ENCODE measurements around the gene CHST3. TPM values are rescaled to one million over a fixed set of nuclear protein-coding genes. Genes with fewer than 3 reads are reported as not detected.

The CHST3 gene
- total RNA-seq, 1 donor: 43.1 TPM

DNA sequence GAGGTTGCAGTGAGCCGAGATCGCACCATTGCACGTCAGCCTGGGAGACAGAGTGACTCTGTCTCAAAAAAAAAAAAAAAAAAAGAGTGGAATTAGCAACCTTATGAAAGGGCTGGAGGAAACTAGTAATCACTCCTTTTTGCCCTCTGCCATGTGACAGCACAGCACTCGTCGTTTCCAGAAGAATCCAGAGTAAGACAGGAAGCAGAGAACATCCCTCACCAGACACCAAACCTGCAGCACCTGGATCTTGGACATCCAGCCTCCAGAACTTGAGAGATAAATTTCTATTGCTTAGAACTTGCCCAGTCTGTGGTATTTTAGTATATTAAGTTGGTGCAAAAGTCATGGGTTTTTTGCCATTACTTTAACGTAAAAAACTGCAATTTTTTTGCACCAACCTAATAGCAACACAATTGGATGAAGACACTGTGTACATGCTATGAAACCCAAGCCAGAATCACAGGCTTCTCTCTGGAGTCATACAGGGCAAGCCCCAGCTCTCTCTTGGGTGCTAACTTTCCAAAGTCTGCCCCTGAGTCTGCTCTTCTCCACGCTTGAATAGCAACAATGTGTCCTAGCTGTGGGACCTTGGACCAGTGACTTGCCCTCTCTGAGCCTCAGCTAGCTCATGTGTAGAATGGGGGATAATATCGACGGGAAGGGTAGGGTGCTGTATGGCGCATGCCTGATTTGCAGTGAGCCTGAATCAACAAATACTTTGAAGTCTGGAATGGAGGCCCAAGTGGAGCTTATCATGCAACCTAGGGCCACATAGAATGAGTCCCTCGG, 55.1 kb downstream of the CHST3 start:
- Histone ChIP-seq H2AFZ (ENCODE audit: low read length) (no peak overlapping the region), H3K4me1 (ENCODE audit: insufficient read depth, low read length) (peaks cover 7% of the 10 kb centered on the region), H3K36me3 (ENCODE audit: insufficient read depth, low read length) (no peaks in the 10 kb centered on the region), H3K4me2 (ENCODE audit: insufficient read depth, low read length) (no peak overlapping the region), H4K20me1 (ENCODE audit: insufficient read depth, low read length) (no peaks in the 10 kb centered on the region), H3K79me2 (ENCODE audit: insufficient read depth, low read length) (no peaks in the 10 kb centered on the region), H3K9me3 (ENCODE audit: low read depth, low read length) (no peaks in the 10 kb centered on the region), H3K27ac (ENCODE audit: low read depth, low read length) (no peak overlapping the region), H3K27me3 (ENCODE audit: insufficient read depth, low read length) (no peaks in the 10 kb centered on the region), H3K4me3 (ENCODE audit: insufficient read depth, low read length) (no peak overlapping the region)
- peak; percentile 25 for DNase-seq (ENCODE audit: insufficient read length, low spot score, missing footprints)
- no peak for TF ChIP-seq CTCF (IDR thresholded peaks at IDR 0.05; ENCODE audit: extremely low read depth, low read depth, low read length)

- H4K20me1 ChIP-seq (ENCODE audit: insufficient read depth, low read length): no peaks in the 10 kb centered on the region
- no peaks in the 10 kb centered on the region for H3K36me3 ChIP-seq (ENCODE audit: insufficient read depth, low read length)
- TF ChIP-seq CTCF (IDR thresholded peaks at IDR 0.05; ENCODE audit: extremely low read depth, low read depth, low read length): no peak
- no peaks in the 10 kb centered on the region for H3K27me3 ChIP-seq (ENCODE audit: insufficient read depth, low read length)
- H3K27ac ChIP-seq (ENCODE audit: low read depth, low read length): no peak overlapping the region
- DNase-seq (ENCODE audit: insufficient read length, low spot score, missing footprints): peak; percentile 18
- no peak overlapping the region for H2AFZ ChIP-seq (ENCODE audit: low read length)
- no peaks in the 10 kb centered on the region for H3K79me2 ChIP-seq (ENCODE audit: insufficient read depth, low read length)
- H3K9me3 ChIP-seq (ENCODE audit: low read depth, low read length): no peaks in the 10 kb centered on the region
- no peak overlapping the region for H3K4me3 ChIP-seq (ENCODE audit: insufficient read depth, low read length)
- H3K4me1 ChIP-seq (ENCODE audit: insufficient read depth, low read length): peaks cover 7% of the 10 kb centered on the region
- no peak overlapping the region for H3K4me2 ChIP-seq (ENCODE audit: insufficient read depth, low read length)
Measured at GRCh38 chr10:72020914-72021809, 57.0 kb downstream of the CHST3 start.

- Histone ChIP-seq H3K27me3 (ENCODE audit: insufficient read depth, low read length) (no peaks in the 10 kb centered on the region), H3K4me2 (ENCODE audit: insufficient read depth, low read length) (no peak overlapping the region), H3K79me2 (ENCODE audit: insufficient read depth, low read length) (no peaks in the 10 kb centered on the region), H2AFZ (ENCODE audit: low read length) (no peak overlapping the region), H3K27ac (ENCODE audit: low read depth, low read length) (no peak overlapping the region), H3K36me3 (ENCODE audit: insufficient read depth, low read length) (no peaks in the 10 kb centered on the region), H3K4me3 (ENCODE audit: insufficient read depth, low read length) (no peak overlapping the region), H3K4me1 (ENCODE audit: insufficient read depth, low read length) (peaks cover 6% of the 10 kb centered on the region), H4K20me1 (ENCODE audit: insufficient read depth, low read length) (no peaks in the 10 kb centered on the region), H3K9me3 (ENCODE audit: low read depth, low read length) (no peaks in the 10 kb centered on the region)
- no peak for DNase-seq (ENCODE audit: insufficient read length, low spot score, missing footprints)
- TF ChIP-seq CTCF (IDR thresholded peaks at IDR 0.05; ENCODE audit: extremely low read depth, low read depth, low read length): no peak
Measured at GRCh38 chr10:72022228-72022627, 58.0 kb downstream of the CHST3 start.

DNA sequence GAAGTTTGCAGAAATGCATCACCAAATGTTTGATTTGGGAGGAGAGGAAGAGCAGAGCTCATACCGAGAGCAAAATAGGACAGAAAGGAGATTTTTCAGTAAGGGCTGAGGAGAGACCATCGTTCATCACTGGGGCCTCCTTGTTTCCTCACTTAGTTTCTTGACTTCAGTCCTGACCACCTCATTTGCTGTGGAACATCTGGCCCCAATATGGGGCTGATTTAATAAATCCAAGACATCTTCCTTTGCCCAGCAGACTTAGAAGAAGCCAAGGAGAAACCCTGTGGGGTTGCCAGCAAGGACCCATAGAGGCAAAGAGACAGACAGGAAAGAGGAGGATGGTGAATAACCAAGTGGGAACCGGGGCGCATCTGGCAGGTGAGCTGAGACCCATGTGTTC, 60.4 kb downstream of the CHST3 start:
- Histone ChIP-seq H3K9me3 (ENCODE audit: low read depth, low read length) (no peaks in the 10 kb centered on the region), H4K20me1 (ENCODE audit: insufficient read depth, low read length) (no peaks in the 10 kb centered on the region), H3K36me3 (ENCODE audit: insufficient read depth, low read length) (no peaks in the 10 kb centered on the region), H3K79me2 (ENCODE audit: insufficient read depth, low read length) (no peaks in the 10 kb centered on the region), H3K4me1 (ENCODE audit: insufficient read depth, low read length) (peaks cover 13% of the 10 kb centered on the region), H3K4me2 (ENCODE audit: insufficient read depth, low read length) (no peak overlapping the region), H2AFZ (ENCODE audit: low read length) (no peak overlapping the region), H3K27ac (ENCODE audit: low read depth, low read length) (no peak overlapping the region), H3K27me3 (ENCODE audit: insufficient read depth, low read length) (peaks cover under 1% of the 10 kb centered on the region), H3K4me3 (ENCODE audit: insufficient read depth, low read length) (no peak overlapping the region)
- DNase-seq (ENCODE audit: insufficient read length, low spot score, missing footprints): peak; percentile 9
- TF ChIP-seq CTCF (IDR thresholded peaks at IDR 0.05; ENCODE audit: extremely low read depth, low read depth, low read length): no peak

Data from osteoblast (primary cell).